GM12878 (cell line): ENCODE data around the gene FGD5. TPM values are rescaled to one million over a fixed set of nuclear protein-coding genes. Genes with fewer than 3 reads are reported as not detected.

Experiments
- ATAC-seq: fragments of 200-7000 bp; cut with Tn5 transposase; 3 replicates; pipeline ENCODE4 v1.9.1; 2020; ENCODE audit warnings: mild to moderate bottlenecking, moderate library complexity
- BruUV-seq: library from RNA; stranded (reverse); fragments of 400-500 nt; replicated peaks from 2 replicates; lab custom pipeline; 2021; lab: Mats Ljungman, UMichigan
- CTCF ChIA-PET: fragments of 300-600 bp; sonication (Branson Sonifier 250); formaldehyde crosslinking; extraction: SDS; loops from one replicate; lab custom pipeline; 2021; ENCODE audit warnings: inconsistent platforms; lab: Yijun Ruan, JAX
- POLR2A ChIA-PET: fragments of 350-600 bp; formaldehyde crosslinking; extraction: SDS; loops from one replicate; lab custom pipeline; 2021; ENCODE audit warnings: inconsistent platforms; lab: Charles Lee
- RAD21 ChIA-PET: fragments of 300-600 bp; sonication (Branson Sonifier 250); formaldehyde crosslinking; loops from one replicate; lab custom pipeline; 2023; ENCODE audit warnings: antibody characterized with exemption; ENCODE audit not compliant: unreplicated experiment; lab: Charles Lee
- SMC1A ChIA-PET: fragments of 300-600 bp; sonication (Branson Sonifier 250); formaldehyde crosslinking; loops from one replicate; lab custom pipeline; 2023; ENCODE audit not compliant: unreplicated experiment, uncharacterized antibody; lab: Charles Lee
- DNase-seq: peaks from one replicate; pipeline ENCODE4 v3.0.0-alpha.2; 2011; ENCODE audit warnings: low read depth, low spot score
- FAIRE-seq: peaks from 3 replicates; lab custom pipeline; 2011; peaks lifted over from hg19 to GRCh38; lab: Jason Lieb, UNC
- H2AFZ ChIP-seq: 2 replicates; pipeline ENCODE4 v1.6.0; 2011; ENCODE audit warnings: low read depth, low read length, control low read depth; ENCODE audit not compliant: control insufficient read depth
- H3K27ac ChIP-seq: 2 replicates; pipeline ENCODE4 v1.5.1; 2011; ENCODE audit warnings: control low read depth; ENCODE audit not compliant: control insufficient read depth, insufficient read depth
- H3K27me3 ChIP-seq, 2 experiments: replicated peaks in 1 of 2; 2 replicates each; pipeline versions ENCODE4 v1.6.0 to v1.6.1; 2011; ENCODE audit warnings: low read length in 1 of 2; ENCODE audit not compliant: control insufficient read depth in 2 of 2, insufficient read depth in 2 of 2
- H3K36me3 ChIP-seq, 2 experiments: 2 replicates each; pipeline ENCODE4 v1.5.1; 2011; ENCODE audit warnings: low read length in 1 of 2; ENCODE audit not compliant: control insufficient read depth in 2 of 2, insufficient read depth in 2 of 2
- H3K4me1 ChIP-seq: 2 replicates; pipeline ENCODE4 v1.6.1; 2011; ENCODE audit warnings: mild to moderate bottlenecking, low read length, moderate library complexity, mixed read lengths; ENCODE audit not compliant: control insufficient read depth, insufficient read depth
- H3K4me2 ChIP-seq: 2 replicates; pipeline ENCODE4 v1.6.0; 2011; ENCODE audit warnings: control low read depth; ENCODE audit not compliant: control insufficient read depth, insufficient read depth
- H3K4me3 ChIP-seq: fragments of 200-600 bp; sonication (generic); 2 replicates; pipeline ENCODE4 v1.5.1; 2016
- H3K79me2 ChIP-seq: 2 replicates; pipeline ENCODE4 v1.6.0; 2011; ENCODE audit warnings: low read length; ENCODE audit not compliant: control insufficient read depth, insufficient read depth
- H3K9ac ChIP-seq: 2 replicates; pipeline ENCODE4 v1.8.0; 2011; ENCODE audit warnings: low read length, control low read depth, mixed read lengths; ENCODE audit not compliant: control insufficient read depth, insufficient read depth
- H3K9me3 ChIP-seq: replicated peaks from 3 replicates; pipeline ENCODE4 v1.5.1; 2011; ENCODE audit warnings: mild to moderate bottlenecking, low read length; ENCODE audit not compliant: control insufficient read depth, insufficient read depth
- H4K20me1 ChIP-seq: 2 replicates; pipeline ENCODE4 v1.6.0; 2011; ENCODE audit not compliant: control insufficient read depth, insufficient read depth
- ATF7 ChIP-seq: fragments of 450-650 bp; IDR thresholded peaks from 2 replicates; pipeline ENCODE4 v1.6.1; 2016; ENCODE audit warnings: low read depth, mild to moderate bottlenecking
- CREB1 ChIP-seq: IDR thresholded peaks from 2 replicates; pipeline ENCODE4 v1.6.1; 2012; ENCODE audit warnings: low read depth, mild to moderate bottlenecking, inconsistent platforms
- KDM1A ChIP-seq: fragments of 200-600 bp; sonication (generic); IDR thresholded peaks from 2 replicates; pipeline ENCODE4 v1.6.1; 2016; ENCODE audit warnings: borderline replicate concordance
- NBN ChIP-seq: fragments of 450-650 bp; IDR thresholded peaks from 2 replicates; pipeline ENCODE4 v1.6.1; 2016
- NFYB ChIP-seq: IDR thresholded peaks from 2 replicates; pipeline ENCODE4 v1.6.1; 2011; ENCODE audit warnings: low read depth, mild to moderate bottlenecking, low read length, improper control_type of control experiment, moderate library complexity; ENCODE audit not compliant: insufficient read depth
- PAX5 ChIP-seq: IDR thresholded peaks from 2 replicates; pipeline ENCODE4 v1.6.1; 2011; ENCODE audit warnings: low read depth, low read length, borderline replicate concordance
- RFX5 ChIP-seq: IDR thresholded peaks from 2 replicates; pipeline ENCODE4 v1.6.1; 2011; ENCODE audit warnings: low read depth, low read length, improper control_type of control experiment
- SREBF2 ChIP-seq: IDR thresholded peaks from 2 replicates; pipeline ENCODE4 v1.6.1; 2012; ENCODE audit warnings: mild to moderate bottlenecking, low read length
- ZNF217 ChIP-seq: fragments of 450-650 bp; IDR thresholded peaks from 2 replicates; pipeline ENCODE4 v1.6.1; 2017; ENCODE audit warnings: antibody characterized with exemption, mild to moderate bottlenecking
- WGBS: methylation state at CpG from one replicate; pipeline ENCODE4 v1.1.6; 2016; ENCODE audit warnings: low lambda C conversion rate; ENCODE audit not compliant: insufficient replicate concordance, insufficient coverage; ENCODE audit errors: missing lambda C conversion rate; 5-methylcytosine and 5-hydroxymethylcytosine counted together
- in situ Hi-C: fragments of 300-500 bp; cut with MboI; formaldehyde crosslinking; loops from 9 replicates; pipeline ENCODE4 v1.14.3; 2018; ENCODE audit warnings: mixed read lengths
- intact Hi-C: fragments of 100-400 bp; cut with micrococcal nuclease; formaldehyde crosslinking; loops from one replicate; pipeline ENCODE4 v1.14.2; 2022; ENCODE audit not compliant: unreplicated experiment
- polyA plus RNA-seq, 11 experiments: library from polyadenylated mRNA; depleted of rRNA in 4 of 11; unstranded in 6 of 11; stranded (reverse) in 5 of 11; fragments of >200 nt; fragmentation: Nextera tagmentation in 4 of 11; fragmentation: Illumina TruSeq in 1 of 11; extraction: Ambion mirVana in 4 of 11; extraction: Trizol in 1 of 11; gene quantifications; 1 replicate in 1 of 11; 2 replicates in 10 of 11; pipeline versions ENCODE4 v1.2.1 to v1.2.3, GENCODE V29; 2011 to 2016; ENCODE audit warnings: inconsistent platforms in 2 of 11, missing spikeins in 2 of 11, low read depth in 1 of 11
- total RNA-seq, 4 experiments: library from RNA; depleted of rRNA in 3 of 4; stranded (reverse); fragments of >200 nt in 3 of 4; fragmentation: Illumina TruSeq in 1 of 4; extraction: Trizol in 1 of 4; gene quantifications; 2 replicates each; pipeline versions ENCODE4 v1.2.1 to v1.2.3, GENCODE V29; 2013 to 2021
- TF ChIP-seq, protein P1 (sequence below): fragments of 450-650 bp; IDR thresholded peaks from 2 replicates; pipeline ENCODE4 v1.6.1; 2018; ENCODE audit warnings: mild to moderate bottlenecking, low read depth, moderate library complexity; ENCODE audit not compliant: partially characterized antibody
- TF ChIP-seq, protein P2 (sequence below): IDR thresholded peaks from 2 replicates; pipeline ENCODE4 v1.6.1; 2012; ENCODE audit warnings: mild to moderate bottlenecking, low read depth, low read length
- TF ChIP-seq, protein P3 (sequence below): IDR thresholded peaks from 2 replicates; pipeline ENCODE4 v1.6.1; 2012; ENCODE audit warnings: low read depth, low read length, improper control_type of control experiment
- TF ChIP-seq, protein P4 (sequence below): IDR thresholded peaks from 2 replicates; pipeline ENCODE4 v1.6.1; 2011; ENCODE audit warnings: borderline replicate concordance, low read depth, mild to moderate bottlenecking, moderate library complexity, mixed read lengths, low read length; ENCODE audit not compliant: insufficient read depth; ENCODE audit errors: extremely low read length

Gene FGD5
- total and polyA plus RNA-seq, 10 of the 15 experiments (the other 5 are each of a cell fraction or from before 2014, with no cell fraction given): 0.03 to 0.13 (median 0.11) TPM; not detected in 3

DNA sequence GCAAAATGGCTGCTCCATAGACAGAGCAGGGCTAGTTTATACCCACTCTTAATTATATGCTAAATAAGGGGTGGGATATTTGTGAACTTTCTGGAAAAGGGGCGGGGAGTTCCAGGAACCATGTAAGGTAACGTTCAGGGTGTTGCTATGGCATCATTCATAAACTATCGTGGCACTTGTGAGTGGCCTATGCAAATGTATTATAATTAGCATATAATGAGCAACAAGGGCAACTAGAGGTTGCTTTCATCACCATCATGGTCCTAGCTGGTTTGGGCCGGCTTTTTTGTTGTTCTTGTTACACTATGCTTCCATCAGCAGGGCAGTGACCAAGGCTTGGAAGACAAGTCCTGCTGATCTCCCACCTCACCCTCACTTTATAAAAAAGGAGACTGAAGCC, 43.2 kb upstream of the FGD5 start:
- DNase-seq (no peak), ATAC-seq (no peak), FAIRE-seq (no peak)
- Histone ChIP-seq H3K9me3 (no peaks in the 10 kb centered on the region), H3K36me3 (no peaks in the 10 kb centered on the region), H3K4me3 (no peak overlapping the region), H3K27ac (no peak overlapping the region), H2AFZ (no peak overlapping the region), H3K27me3 (no peaks in the 10 kb centered on the region), H3K79me2 (no peaks in the 10 kb centered on the region), H3K4me1 (no peaks in the 10 kb centered on the region), H3K9ac (no peak overlapping the region), H3K4me2 (no peak overlapping the region), H4K20me1 (no peaks in the 10 kb centered on the region)
- no TSS peak for BruUV-seq
- TF ChIP-seq, protein P1, sequence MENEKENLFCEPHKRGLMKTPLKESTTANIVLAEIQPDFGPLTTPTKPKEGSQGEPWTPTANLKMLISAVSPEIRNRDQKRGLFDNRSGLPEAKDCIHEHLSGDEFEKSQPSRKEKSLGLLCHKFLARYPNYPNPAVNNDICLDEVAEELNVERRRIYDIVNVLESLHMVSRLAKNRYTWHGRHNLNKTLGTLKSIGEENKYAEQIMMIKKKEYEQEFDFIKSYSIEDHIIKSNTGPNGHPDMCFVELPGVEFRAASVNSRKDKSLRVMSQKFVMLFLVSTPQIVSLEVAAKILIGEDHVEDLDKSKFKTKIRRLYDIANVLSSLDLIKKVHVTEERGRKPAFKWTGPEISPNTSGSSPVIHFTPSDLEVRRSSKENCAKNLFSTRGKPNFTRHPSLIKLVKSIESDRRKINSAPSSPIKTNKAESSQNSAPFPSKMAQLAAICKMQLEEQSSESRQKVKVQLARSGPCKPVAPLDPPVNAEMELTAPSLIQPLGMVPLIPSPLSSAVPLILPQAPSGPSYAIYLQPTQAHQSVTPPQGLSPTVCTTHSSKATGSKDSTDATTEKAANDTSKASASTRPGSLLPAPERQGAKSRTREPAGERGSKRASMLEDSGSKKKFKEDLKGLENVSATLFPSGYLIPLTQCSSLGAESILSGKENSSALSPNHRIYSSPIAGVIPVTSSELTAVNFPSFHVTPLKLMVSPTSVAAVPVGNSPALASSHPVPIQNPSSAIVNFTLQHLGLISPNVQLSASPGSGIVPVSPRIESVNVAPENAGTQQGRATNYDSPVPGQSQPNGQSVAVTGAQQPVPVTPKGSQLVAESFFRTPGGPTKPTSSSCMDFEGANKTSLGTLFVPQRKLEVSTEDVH: no peak
- TF ChIP-seq NFYB (no peak), NBN (no peak), ATF7 (no peak), SREBF2 (no peak), CREB1 (no peak), RFX5 (no peak), ZNF217 (no peak), KDM1A (no peak), PAX5 (no peak)
- TF ChIP-seq, protein P2, sequence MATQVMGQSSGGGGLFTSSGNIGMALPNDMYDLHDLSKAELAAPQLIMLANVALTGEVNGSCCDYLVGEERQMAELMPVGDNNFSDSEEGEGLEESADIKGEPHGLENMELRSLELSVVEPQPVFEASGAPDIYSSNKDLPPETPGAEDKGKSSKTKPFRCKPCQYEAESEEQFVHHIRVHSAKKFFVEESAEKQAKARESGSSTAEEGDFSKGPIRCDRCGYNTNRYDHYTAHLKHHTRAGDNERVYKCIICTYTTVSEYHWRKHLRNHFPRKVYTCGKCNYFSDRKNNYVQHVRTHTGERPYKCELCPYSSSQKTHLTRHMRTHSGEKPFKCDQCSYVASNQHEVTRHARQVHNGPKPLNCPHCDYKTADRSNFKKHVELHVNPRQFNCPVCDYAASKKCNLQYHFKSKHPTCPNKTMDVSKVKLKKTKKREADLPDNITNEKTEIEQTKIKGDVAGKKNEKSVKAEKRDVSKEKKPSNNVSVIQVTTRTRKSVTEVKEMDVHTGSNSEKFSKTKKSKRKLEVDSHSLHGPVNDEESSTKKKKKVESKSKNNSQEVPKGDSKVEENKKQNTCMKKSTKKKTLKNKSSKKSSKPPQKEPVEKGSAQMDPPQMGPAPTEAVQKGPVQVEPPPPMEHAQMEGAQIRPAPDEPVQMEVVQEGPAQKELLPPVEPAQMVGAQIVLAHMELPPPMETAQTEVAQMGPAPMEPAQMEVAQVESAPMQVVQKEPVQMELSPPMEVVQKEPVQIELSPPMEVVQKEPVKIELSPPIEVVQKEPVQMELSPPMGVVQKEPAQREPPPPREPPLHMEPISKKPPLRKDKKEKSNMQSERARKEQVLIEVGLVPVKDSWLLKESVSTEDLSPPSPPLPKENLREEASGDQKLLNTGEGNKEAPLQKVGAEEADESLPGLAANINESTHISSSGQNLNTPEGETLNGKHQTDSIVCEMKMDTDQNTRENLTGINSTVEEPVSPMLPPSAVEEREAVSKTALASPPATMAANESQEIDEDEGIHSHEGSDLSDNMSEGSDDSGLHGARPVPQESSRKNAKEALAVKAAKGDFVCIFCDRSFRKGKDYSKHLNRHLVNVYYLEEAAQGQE: no peak
- TF ChIP-seq, protein P3, sequence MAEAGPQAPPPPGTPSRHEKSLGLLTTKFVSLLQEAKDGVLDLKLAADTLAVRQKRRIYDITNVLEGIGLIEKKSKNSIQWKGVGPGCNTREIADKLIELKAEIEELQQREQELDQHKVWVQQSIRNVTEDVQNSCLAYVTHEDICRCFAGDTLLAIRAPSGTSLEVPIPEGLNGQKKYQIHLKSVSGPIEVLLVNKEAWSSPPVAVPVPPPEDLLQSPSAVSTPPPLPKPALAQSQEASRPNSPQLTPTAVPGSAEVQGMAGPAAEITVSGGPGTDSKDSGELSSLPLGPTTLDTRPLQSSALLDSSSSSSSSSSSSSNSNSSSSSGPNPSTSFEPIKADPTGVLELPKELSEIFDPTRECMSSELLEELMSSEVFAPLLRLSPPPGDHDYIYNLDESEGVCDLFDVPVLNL: no peak
- TF ChIP-seq, protein P4, sequence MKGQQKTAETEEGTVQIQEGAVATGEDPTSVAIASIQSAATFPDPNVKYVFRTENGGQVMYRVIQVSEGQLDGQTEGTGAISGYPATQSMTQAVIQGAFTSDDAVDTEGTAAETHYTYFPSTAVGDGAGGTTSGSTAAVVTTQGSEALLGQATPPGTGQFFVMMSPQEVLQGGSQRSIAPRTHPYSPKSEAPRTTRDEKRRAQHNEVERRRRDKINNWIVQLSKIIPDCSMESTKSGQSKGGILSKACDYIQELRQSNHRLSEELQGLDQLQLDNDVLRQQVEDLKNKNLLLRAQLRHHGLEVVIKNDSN: no peak
- ChIA-PET CTCF (interaction anchor here (1.1 to 3.0 kb wide), 3 partner anchors 103 to 107 kb away, joined by 3 to 18 read pairs (median 16); no protein-coding TSS in a partner anchor), POLR2A (no interaction called here), SMC1A (no interaction called here), RAD21 (interaction anchor here (1.0 to 1.8 kb wide), 2 partner anchors 102 kb away, joined by 3 to 9 read pairs; no protein-coding TSS in a partner anchor)
- in situ Hi-C loops (no loop called here), intact Hi-C loops (no loop called here)
- 31% methylated on average over 4 of the region's 4 CpGs for WGBS
